Myocyte (in vitro differentiated cells): ENCODE measurements around the gene SERPINB13. TPM values are rescaled to one million over a fixed set of nuclear protein-coding genes. Genes with fewer than 3 reads are reported as not detected.

Experiments
- DNase-seq: peaks from one replicate; pipeline ENCODE4 v3.0.0-alpha.2; 2012; ENCODE audit warnings: low read depth
- polyA plus RNA-seq: library from polyadenylated mRNA; unstranded; fragments of >200 nt; gene quantifications from one replicate; pipeline ENCODE4 v1.2.1, GENCODE V29; 2012; ENCODE audit warnings: missing spikeins
- total RNA-seq: library from RNA; depleted of rRNA; stranded (reverse); fragments of >200 nt; gene quantifications from 2 replicates; pipeline ENCODE4 v1.2.3, GENCODE V29; 2014

SERPINB13 gene
- total RNA-seq: not detected in 2 replicates
- not detected for polyA plus RNA-seq

- DNase-seq: no peak
Observed at GRCh38 chr18:63586966-63587365, at the start of gene SERPINB13. Gene SERPINB13 (plus strand): TSS chr18:63587343. CDS start chr18:63588668, 1,325 bp downstream.

GRCh38 chr18:63539904-63540510 lies 47.1 kb upstream of the SERPINB13 start:
- peak; percentile 22 for DNase-seq

- no peak for DNase-seq
Observed at GRCh38 chr18:63542069-63542468, 45.1 kb upstream of the SERPINB13 start, which contains the start of gene SERPINB12. Gene SERPINB12 (plus strand): TSS chr18:63542369. CDS start chr18:63556160, 13,791 bp downstream.

- no peak for DNase-seq
Observed at GRCh38 chr18:63544017-63544416, 43.1 kb upstream of the SERPINB13 start.

GRCh38 chr18:63545000-63545399 lies 42.1 kb upstream of the SERPINB13 start:
- no peak for DNase-seq

- DNase-seq: no peak
Observed at GRCh38 chr18:63550068-63550467, 37.1 kb upstream of the SERPINB13 start.

- DNase-seq: no peak
Observed at GRCh38 chr18:63551769-63552168, 35.4 kb upstream of the SERPINB13 start.

- peak; percentile 78 for DNase-seq
Observed at GRCh38 chr18:63552581-63552980, 34.6 kb upstream of the SERPINB13 start.

- peak; percentile 98 for DNase-seq
Observed at GRCh38 chr18:63553081-63553480, 34.1 kb upstream of the SERPINB13 start.

GRCh38 chr18:63559567-63560491 lies 27.3 kb upstream of the SERPINB13 start:
- no peak for DNase-seq

- DNase-seq: no peak
Observed at GRCh38 chr18:63562284-63562683, 24.9 kb upstream of the SERPINB13 start.

- DNase-seq: no peak
Observed at GRCh38 chr18:63564021-63564420, 23.1 kb upstream of the SERPINB13 start.

GRCh38 chr18:63564561-63564960 lies 22.6 kb upstream of the SERPINB13 start:
- peak; percentile 93 for DNase-seq

GRCh38 chr18:63567276-63567675 lies 19.9 kb upstream of the SERPINB13 start:
- no peak for DNase-seq

- no peak for DNase-seq
Observed at GRCh38 chr18:63567825-63568224, 19.3 kb upstream of the SERPINB13 start.

- peak; percentile 63 for DNase-seq
Observed at GRCh38 chr18:63570721-63571120, 16.4 kb upstream of the SERPINB13 start.

- no peak for DNase-seq
Observed at GRCh38 chr18:63575681-63576080, 11.5 kb upstream of the SERPINB13 start.

GRCh38 chr18:63578357-63578958 lies 8.7 kb upstream of the SERPINB13 start:
- DNase-seq: peak; percentile 75

GRCh38 chr18:63579616-63580015 lies 7.5 kb upstream of the SERPINB13 start:
- DNase-seq: no peak

- no peak for DNase-seq
Observed at GRCh38 chr18:63585988-63586387, 1.2 kb upstream of the SERPINB13 start.

- DNase-seq: no peak
Observed at GRCh38 chr18:63586431-63586830, 712 bp upstream of the SERPINB13 start.

- DNase-seq: no peak
Observed at GRCh38 chr18:63588909-63589308, 1.8 kb downstream of the SERPINB13 start.
